Mesothelial cell of epicardium (in vitro differentiated cells): ENCODE results near the gene PCCA. TPM values are rescaled to one million over a fixed set of nuclear protein-coding genes. Genes with fewer than 3 reads are reported as not detected.
"Not testable (repeated sequence)": the region's sequence is repeated elsewhere in the genome, so short reads cannot be mapped to it uniquely, and the experiment has no call there.

Source experiments
- DNase-seq, 2 experiments: peaks; one replicate each; pipeline ENCODE4 v3.0.0; 2021; ENCODE audit warnings: low spot score in 2 of 2; ENCODE audit not compliant: unreplicated experiment in 2 of 2
- H3K27ac Mint-ChIP-seq: 2 replicates; pipeline ENCODE4 v1.8.0; 2021; ENCODE audit warnings: mixed read lengths
- H3K27me3 Mint-ChIP-seq: 2 replicates; pipeline ENCODE4 v1.8.0; 2021; ENCODE audit warnings: low read depth, mixed read lengths
- H3K36me3 Mint-ChIP-seq: 2 replicates; pipeline ENCODE4 v1.8.0; 2021; ENCODE audit warnings: mixed read lengths
- H3K4me1 Mint-ChIP-seq: 2 replicates; pipeline ENCODE4 v1.8.0; 2021; ENCODE audit warnings: mixed read lengths
- H3K4me3 Mint-ChIP-seq: 2 replicates; pipeline ENCODE4 v1.8.0; 2021; ENCODE audit warnings: mild to moderate bottlenecking, moderate library complexity, mixed read lengths
- H3K9me3 Mint-ChIP-seq: 2 replicates; pipeline ENCODE4 v1.8.0; 2021; ENCODE audit warnings: mixed read lengths
- CTCF ChIP-seq: fragments of 200-600 bp; sonication (generic); IDR thresholded peaks from one replicate; pipeline ENCODE4 v1.5.0; 2021; ENCODE audit warnings: antibody characterized with exemption; ENCODE audit not compliant: unreplicated experiment
- total RNA-seq: library from RNA; stranded (reverse); gene quantifications from 3 replicates; pipeline ENCODE4 v1.2.1, GENCODE V29; 2021

PCCA gene
- total RNA-seq, 1 donor from 2014 or later, result 41.6 TPM

- H3K27ac Mint-ChIP-seq, result no peak overlapping the region
- no peak overlapping the region for H3K4me3 Mint-ChIP-seq
- no peak for TF ChIP-seq CTCF
- no peaks in the 10 kb centered on the region for H3K4me1 Mint-ChIP-seq
- DNase-seq, result no peak
- no peaks in the 10 kb centered on the region for H3K27me3 Mint-ChIP-seq
- H3K9me3 Mint-ChIP-seq, result peaks cover 11% of the 10 kb centered on the region
- H3K36me3 Mint-ChIP-seq, result peaks cover 31% of the 10 kb centered on the region
Observed at GRCh38 chr13:100147825-100148224, 58.9 kb downstream of the PCCA start.

GRCh38 chr13:100148422-100148821 lies 59.5 kb downstream of the PCCA start:
- no peaks in the 10 kb centered on the region for H3K27me3 Mint-ChIP-seq
- no peaks in the 10 kb centered on the region for H3K4me1 Mint-ChIP-seq
- H3K27ac Mint-ChIP-seq, result no peak overlapping the region
- TF ChIP-seq CTCF, result no peak
- H3K9me3 Mint-ChIP-seq, result peaks cover 9% of the 10 kb centered on the region
- no peak for DNase-seq
- H3K4me3 Mint-ChIP-seq, result no peak overlapping the region
- peaks cover 29% of the 10 kb centered on the region for H3K36me3 Mint-ChIP-seq

GRCh38 chr13:100149389-100149788 lies 60.5 kb downstream of the PCCA start:
- no peak overlapping the region for H3K27ac Mint-ChIP-seq
- TF ChIP-seq CTCF, result no peak

GRCh38 chr13:100150711-100151110 lies 61.8 kb downstream of the PCCA start:
- H3K9me3 Mint-ChIP-seq, H3K27me3 Mint-ChIP-seq, H3K4me3 Mint-ChIP-seq, H3K27ac Mint-ChIP-seq, H3K4me1 Mint-ChIP-seq, DNase-seq: not testable (repeated sequence)
- peaks cover 20% of the 10 kb centered on the region for H3K36me3 Mint-ChIP-seq

More at GRCh38 chr13:100149389-100149788, 60.5 kb downstream of the PCCA start:
- no peak for DNase-seq
- Mint-ChIP-seq H3K27me3 (no peaks in the 10 kb centered on the region), H3K36me3 (peaks cover 29% of the 10 kb centered on the region), H3K9me3 (peaks cover 9% of the 10 kb centered on the region), H3K4me3 (no peak overlapping the region), H3K4me1 (no peaks in the 10 kb centered on the region)

- no peak overlapping the region for H3K27ac Mint-ChIP-seq
- peaks cover 21% of the 10 kb centered on the region for H3K36me3 Mint-ChIP-seq
- no peak for DNase-seq
- no peaks in the 10 kb centered on the region for H3K9me3 Mint-ChIP-seq
- H3K27me3 Mint-ChIP-seq, result no peaks in the 10 kb centered on the region
- H3K4me3 Mint-ChIP-seq, result no peak overlapping the region
- H3K4me1 Mint-ChIP-seq, result no peaks in the 10 kb centered on the region
- no peak for TF ChIP-seq CTCF
Observed at GRCh38 chr13:100154842-100155416, 66.0 kb downstream of the PCCA start.

GRCh38 chr13:100156788-100157187 lies 67.9 kb downstream of the PCCA start:
- Mint-ChIP-seq H3K36me3 (peaks cover 15% of the 10 kb centered on the region), H3K4me1 (no peaks in the 10 kb centered on the region), H3K27ac (no peak overlapping the region), H3K27me3 (no peaks in the 10 kb centered on the region), H3K4me3 (no peak overlapping the region), H3K9me3 (no peaks in the 10 kb centered on the region)
- no peak for DNase-seq
- TF ChIP-seq CTCF, result no peak
